ENCODE measurements around the gene RGS14. TPM values are rescaled to one million over a fixed set of nuclear protein-coding genes. Genes with fewer than 3 reads are reported as not detected.
"Not testable (repeated sequence)": the region's sequence is repeated elsewhere in the genome, so short reads cannot be mapped to it uniquely, and the experiment has no call there.

RGS14 gene
- total RNA-seq, 2 experiments from 2014 or later, result 33.0 to 46.3 TPM

DNA sequence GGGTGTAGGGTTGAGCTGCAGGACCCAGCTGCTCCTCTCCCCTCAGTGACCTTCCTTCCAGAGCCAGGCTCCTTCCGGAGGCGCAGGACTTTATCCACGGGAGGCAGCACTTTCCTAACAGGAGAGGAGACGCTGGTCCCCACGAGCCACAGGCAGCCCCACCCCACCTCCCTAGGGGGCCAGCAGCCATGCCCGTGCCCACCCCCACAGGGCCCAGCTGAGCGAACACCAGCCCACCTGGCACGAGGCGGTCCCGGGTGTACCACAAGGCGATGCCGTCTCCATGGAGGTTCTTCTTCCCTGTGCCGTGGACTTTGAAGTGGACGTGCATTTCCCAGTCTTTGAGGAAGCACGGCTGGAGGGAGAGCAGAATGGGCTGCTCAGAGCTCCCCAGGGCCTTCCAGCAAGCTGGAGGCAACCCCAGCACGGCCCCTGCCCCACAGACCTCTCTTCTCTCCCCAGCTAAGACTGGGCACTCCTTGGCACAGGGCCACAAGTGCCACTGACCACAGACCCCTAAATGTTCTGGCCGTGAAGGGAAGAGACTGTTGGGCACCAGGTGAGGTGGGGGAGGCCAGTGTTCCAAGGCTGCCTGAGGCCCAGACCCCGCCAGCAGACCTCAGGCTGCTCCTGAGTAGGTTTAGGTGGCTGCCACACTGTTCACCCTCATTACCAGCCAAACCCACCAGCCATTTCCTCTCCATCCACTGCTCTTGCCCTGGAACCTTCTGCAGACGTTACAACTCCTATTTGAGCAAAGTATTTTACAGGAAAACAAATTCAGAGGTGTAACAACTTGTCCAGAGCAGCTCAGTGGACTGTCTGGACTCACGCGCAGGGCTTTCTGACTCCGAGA, 19.2 kb upstream of the RGS14 start:
- Histone ChIP-seq H3K4me1 (ENCODE audit: insufficient read depth, low read length, poor library complexity, severe bottlenecking) (peaks cover 3% of the 10 kb centered on the region), H4K20me1 (ENCODE audit: insufficient read depth, low read length) (no peaks in the 10 kb centered on the region), H3K9me2 (ENCODE audit: insufficient read depth, low read length) (no peaks in the 10 kb centered on the region), H3K79me2 (ENCODE audit: insufficient read depth, low read depth, low read length) (peaks cover 32% of the 10 kb centered on the region), H3K9me3 (ENCODE audit: low read length) (no peaks in the 10 kb centered on the region), H3K4me2 (ENCODE audit: low read length) (no peak overlapping the region), H3K27ac (ENCODE audit: low read depth, low read length, poor library complexity, severe bottlenecking) (no peak overlapping the region), H2AFZ (ENCODE audit: low read length) (no peak overlapping the region), H3K4me3 (ENCODE audit: low read depth, low read length, poor library complexity, severe bottlenecking) (no peak overlapping the region), H3K36me3 (ENCODE audit: insufficient read depth, low read length) (peaks cover 93% of the 10 kb centered on the region)
- no peak for DNase-seq (ENCODE audit: low spot score)
- no TSS peak for BruUV-seq (replicated peaks)
- intact Hi-C loops (cut with micrococcal nuclease; ENCODE audit: unreplicated experiment), result no loop called here
- POLR2A ChIA-PET, result no interaction called here
- TF ChIP-seq EZH2phosphoT487 (IDR thresholded peaks at IDR 0.05; ENCODE audit: borderline replicate concordance, low read depth, low read length), result no peak
- TF ChIP-seq, protein P1, sequence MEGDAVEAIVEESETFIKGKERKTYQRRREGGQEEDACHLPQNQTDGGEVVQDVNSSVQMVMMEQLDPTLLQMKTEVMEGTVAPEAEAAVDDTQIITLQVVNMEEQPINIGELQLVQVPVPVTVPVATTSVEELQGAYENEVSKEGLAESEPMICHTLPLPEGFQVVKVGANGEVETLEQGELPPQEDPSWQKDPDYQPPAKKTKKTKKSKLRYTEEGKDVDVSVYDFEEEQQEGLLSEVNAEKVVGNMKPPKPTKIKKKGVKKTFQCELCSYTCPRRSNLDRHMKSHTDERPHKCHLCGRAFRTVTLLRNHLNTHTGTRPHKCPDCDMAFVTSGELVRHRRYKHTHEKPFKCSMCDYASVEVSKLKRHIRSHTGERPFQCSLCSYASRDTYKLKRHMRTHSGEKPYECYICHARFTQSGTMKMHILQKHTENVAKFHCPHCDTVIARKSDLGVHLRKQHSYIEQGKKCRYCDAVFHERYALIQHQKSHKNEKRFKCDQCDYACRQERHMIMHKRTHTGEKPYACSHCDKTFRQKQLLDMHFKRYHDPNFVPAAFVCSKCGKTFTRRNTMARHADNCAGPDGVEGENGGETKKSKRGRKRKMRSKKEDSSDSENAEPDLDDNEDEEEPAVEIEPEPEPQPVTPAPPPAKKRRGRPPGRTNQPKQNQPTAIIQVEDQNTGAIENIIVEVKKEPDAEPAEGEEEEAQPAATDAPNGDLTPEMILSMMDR (conservative IDR thresholded peaks at IDR 0.05; ENCODE audit: low read length), result no peak
- CTCF ChIA-PET (ENCODE audit: unreplicated experiment), result no interaction called here

DNA sequence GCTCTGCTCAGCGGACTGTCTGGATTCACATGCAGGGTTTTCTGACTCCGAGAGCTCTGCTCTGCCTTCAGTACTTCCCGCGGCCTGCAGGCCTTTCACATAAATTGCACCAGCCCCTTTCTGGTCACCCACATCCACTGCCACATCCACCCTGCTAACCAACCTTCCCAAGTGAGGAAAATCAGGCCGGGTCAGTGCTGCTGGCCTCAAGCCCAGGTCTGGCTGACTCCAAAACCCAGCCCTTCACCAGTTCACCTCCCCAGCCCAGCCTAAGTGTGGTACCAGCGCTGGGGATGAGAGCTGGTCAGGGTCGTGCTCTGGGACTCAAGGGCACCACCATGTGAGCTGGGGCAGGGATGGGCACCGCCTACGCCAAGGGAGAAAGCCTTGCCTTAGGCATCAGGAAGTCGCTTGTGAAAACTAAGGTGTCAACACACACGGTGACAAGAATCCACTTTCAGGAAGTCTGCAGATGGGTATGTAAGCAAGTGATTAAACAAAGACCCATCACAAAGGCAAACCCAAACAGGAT, 18.6 kb upstream of the RGS14 start:
- H3K27ac ChIP-seq (ENCODE audit: low read depth, low read length, poor library complexity, severe bottlenecking), result no peak overlapping the region
- ChIA-PET CTCF (ENCODE audit: unreplicated experiment) (no interaction called here), POLR2A (no interaction called here)

DNA sequence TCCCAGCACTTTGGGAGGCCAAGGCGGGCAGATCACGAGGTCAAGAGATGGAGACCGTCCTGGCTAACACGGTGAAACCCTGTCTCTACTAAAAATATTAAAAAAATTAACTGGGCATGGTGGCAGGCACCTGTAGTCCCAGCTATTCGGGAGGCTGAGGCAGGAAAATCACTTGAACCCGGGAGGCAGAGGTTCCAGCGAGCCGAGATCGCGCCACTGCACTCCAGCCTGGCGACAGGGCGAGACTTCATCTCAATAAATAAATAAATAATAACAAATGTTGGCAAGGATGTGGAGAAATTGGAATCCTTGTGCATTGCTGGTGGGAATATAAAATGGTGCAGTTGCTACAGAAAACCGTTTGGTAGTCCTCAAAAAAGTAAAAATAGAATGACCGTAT, 14.7 kb upstream of the RGS14 start:
- DNase-seq (ENCODE audit: low spot score); H3K9me2 ChIP-seq (ENCODE audit: insufficient read depth, low read length); H2AFZ ChIP-seq (ENCODE audit: low read length); H4K20me1 ChIP-seq (ENCODE audit: insufficient read depth, low read length); H3K9me3 ChIP-seq (ENCODE audit: low read length); POLR2A ChIA-PET; H3K4me3 ChIP-seq (ENCODE audit: low read depth, low read length, poor library complexity, severe bottlenecking); BruUV-seq (replicated peaks); intact Hi-C loops (cut with micrococcal nuclease; ENCODE audit: unreplicated experiment); H3K27ac ChIP-seq (ENCODE audit: low read depth, low read length, poor library complexity, severe bottlenecking); H3K4me2 ChIP-seq (ENCODE audit: low read length); CTCF ChIA-PET (ENCODE audit: unreplicated experiment); H3K4me1 ChIP-seq (ENCODE audit: insufficient read depth, low read length, poor library complexity, severe bottlenecking): not testable (repeated sequence)
- Histone ChIP-seq H3K79me2 (ENCODE audit: insufficient read depth, low read depth, low read length) (peaks cover 68% of the 10 kb centered on the region), H3K36me3 (ENCODE audit: insufficient read depth, low read length) (peaks cover 88% of the 10 kb centered on the region)

More for the DNA sequence above, 18.6 kb upstream of the RGS14 start:
- Histone ChIP-seq H2AFZ (ENCODE audit: low read length) (no peak overlapping the region), H3K4me2 (ENCODE audit: low read length) (no peak overlapping the region), H3K9me3 (ENCODE audit: low read length) (no peaks in the 10 kb centered on the region), H3K79me2 (ENCODE audit: insufficient read depth, low read depth, low read length) (peaks cover 39% of the 10 kb centered on the region), H3K4me1 (ENCODE audit: insufficient read depth, low read length, poor library complexity, severe bottlenecking) (peaks cover 3% of the 10 kb centered on the region), H3K4me3 (ENCODE audit: low read depth, low read length, poor library complexity, severe bottlenecking) (no peak overlapping the region), H3K9me2 (ENCODE audit: insufficient read depth, low read length) (no peaks in the 10 kb centered on the region), H4K20me1 (ENCODE audit: insufficient read depth, low read length) (no peaks in the 10 kb centered on the region), H3K36me3 (ENCODE audit: insufficient read depth, low read length) (peaks cover 93% of the 10 kb centered on the region)
- intact Hi-C loops (cut with micrococcal nuclease; ENCODE audit: unreplicated experiment), result no loop called here
- no peak for DNase-seq (ENCODE audit: low spot score)
- TF ChIP-seq, protein P1 (conservative IDR thresholded peaks at IDR 0.05; ENCODE audit: low read length), result no peak
- BruUV-seq (replicated peaks), result no TSS peak
